ENCODE measurements around the gene SYT8.

GRCh38 chr11:1871531-1871930, 36.7 kb downstream of the SYT8 start:
- TF ChIP-seq SIN3A (conservative IDR thresholded peaks at IDR 0.05 in 1 of 2, IDR thresholded peaks at IDR 0.05 in 1 of 2; ENCODE audit: low read depth in 1 of 2, low read length in 2 of 2) = no peak
- no peak for TF ChIP-seq POLR2AphosphoS5 (IDR thresholded peaks at IDR 0.05; ENCODE audit: low read depth, low read length)
- TF ChIP-seq CHD1 (IDR thresholded peaks at IDR 0.05; ENCODE audit: low read depth, low read length) = no peak
- TF ChIP-seq, protein P1, sequence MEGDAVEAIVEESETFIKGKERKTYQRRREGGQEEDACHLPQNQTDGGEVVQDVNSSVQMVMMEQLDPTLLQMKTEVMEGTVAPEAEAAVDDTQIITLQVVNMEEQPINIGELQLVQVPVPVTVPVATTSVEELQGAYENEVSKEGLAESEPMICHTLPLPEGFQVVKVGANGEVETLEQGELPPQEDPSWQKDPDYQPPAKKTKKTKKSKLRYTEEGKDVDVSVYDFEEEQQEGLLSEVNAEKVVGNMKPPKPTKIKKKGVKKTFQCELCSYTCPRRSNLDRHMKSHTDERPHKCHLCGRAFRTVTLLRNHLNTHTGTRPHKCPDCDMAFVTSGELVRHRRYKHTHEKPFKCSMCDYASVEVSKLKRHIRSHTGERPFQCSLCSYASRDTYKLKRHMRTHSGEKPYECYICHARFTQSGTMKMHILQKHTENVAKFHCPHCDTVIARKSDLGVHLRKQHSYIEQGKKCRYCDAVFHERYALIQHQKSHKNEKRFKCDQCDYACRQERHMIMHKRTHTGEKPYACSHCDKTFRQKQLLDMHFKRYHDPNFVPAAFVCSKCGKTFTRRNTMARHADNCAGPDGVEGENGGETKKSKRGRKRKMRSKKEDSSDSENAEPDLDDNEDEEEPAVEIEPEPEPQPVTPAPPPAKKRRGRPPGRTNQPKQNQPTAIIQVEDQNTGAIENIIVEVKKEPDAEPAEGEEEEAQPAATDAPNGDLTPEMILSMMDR (IDR thresholded peaks at IDR 0.05; ENCODE audit: control extremely low read depth in 1 of 3, insufficient read depth in 1 of 3, low read depth in 1 of 3, low read length in 3 of 3) = no peak
- TF ChIP-seq, protein P2, sequence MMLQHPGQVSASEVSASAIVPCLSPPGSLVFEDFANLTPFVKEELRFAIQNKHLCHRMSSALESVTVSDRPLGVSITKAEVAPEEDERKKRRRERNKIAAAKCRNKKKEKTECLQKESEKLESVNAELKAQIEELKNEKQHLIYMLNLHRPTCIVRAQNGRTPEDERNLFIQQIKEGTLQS (IDR thresholded peaks at IDR 0.05; ENCODE audit: insufficient read depth, low read depth, low read length) = no peak
